H1 (cell line): Measurements from ENCODE around the gene CDYL2. TPM values are rescaled to one million over a fixed set of nuclear protein-coding genes. Genes with fewer than 3 reads are reported as not detected.

ENCODE experiments used
- CTBP2 ChIP-seq: IDR thresholded peaks from 2 replicates; pipeline ENCODE4 v1.7.0; 2011; ENCODE audit warnings: borderline replicate concordance, mild to moderate bottlenecking, moderate library complexity, mixed read lengths, low read length; ENCODE audit not compliant: insufficient read depth, insufficient read length
- GABPA ChIP-seq: IDR thresholded peaks from 2 replicates; pipeline ENCODE4 v1.6.1; 2011; ENCODE audit warnings: mild to moderate bottlenecking, low read length, moderate library complexity, borderline replicate concordance; ENCODE audit not compliant: insufficient read depth
- KDM4A ChIP-seq: IDR thresholded peaks from one replicate; pipeline ENCODE4 v1.7.1; 2012; ENCODE audit warnings: low read depth, mild to moderate bottlenecking, moderate library complexity, low read length, inconsistent platforms; ENCODE audit not compliant: severe bottlenecking
- POLR2AphosphoS5 ChIP-seq: IDR thresholded peaks from 2 replicates; pipeline ENCODE4 v1.6.1; 2011; ENCODE audit warnings: low read depth, low read length
- polyA plus RNA-seq, 7 experiments: library from polyadenylated mRNA; depleted of rRNA in 3 of 7; stranded (reverse) in 5 of 7; unstranded in 2 of 7; fragments of >200 nt in 5 of 7; fragments of 200-250 nt in 2 of 7; gene quantifications; 1 replicate in 5 of 7; 2 replicates in 1 of 7; 4 replicates in 1 of 7; pipeline versions ENCODE4 v1.2.1 to v1.2.3, GENCODE V29; 2011 to 2013; ENCODE audit warnings: missing spikeins in 2 of 7, mixed read lengths in 2 of 7
- total RNA-seq: library from RNA; stranded (reverse); fragmentation: NEBNext Ultra II Directional; extraction: Animal tissue kit (Norgen Biotek cat#: 25700); gene quantifications from 2 replicates; pipeline ENCODE4 v1.2.1, GENCODE V29; 2021

Gene CDYL2
- total and polyA plus RNA-seq, 2 of the 8 experiments (the other 6 are each of a cell fraction or from before 2014, with no cell fraction given): 0.33 to 5.3 TPM

DNA sequence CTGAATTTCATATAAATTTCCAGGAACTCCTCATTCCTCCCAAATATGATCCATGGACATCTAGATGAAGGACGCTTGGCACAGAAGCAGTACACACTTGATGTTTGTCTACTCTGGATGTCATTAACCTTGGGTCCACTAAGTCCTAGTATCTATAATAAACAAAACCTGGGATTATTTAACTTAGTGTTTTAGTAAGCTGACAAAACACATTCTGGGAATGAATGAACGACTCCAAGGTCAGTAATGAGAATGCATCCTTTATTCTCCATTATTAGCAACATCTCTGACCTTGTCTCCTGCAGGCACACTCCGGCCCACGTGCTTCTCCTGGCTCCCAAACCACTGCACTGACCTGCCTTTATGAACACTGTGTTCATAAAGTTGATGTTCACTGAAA is 24.1 kb upstream of the CDYL2 start (continued):
- TF ChIP-seq CTBP2 (no peak), GABPA (no peak), KDM4A (no peak), POLR2AphosphoS5 (no peak)
